Ecto neural progenitor cell (in vitro differentiated cells): ENCODE data around the gene ADA.
"Not testable (repeated sequence)": the region's sequence is repeated elsewhere in the genome, so short reads cannot be mapped to it uniquely, and the experiment has no call there.

ENCODE experiments used
- DNase-seq: peaks from one replicate; pipeline ENCODE4 v3.0.0-alpha.2; 2018; ENCODE audit warnings: low spot score

Gene ADA

DNA sequence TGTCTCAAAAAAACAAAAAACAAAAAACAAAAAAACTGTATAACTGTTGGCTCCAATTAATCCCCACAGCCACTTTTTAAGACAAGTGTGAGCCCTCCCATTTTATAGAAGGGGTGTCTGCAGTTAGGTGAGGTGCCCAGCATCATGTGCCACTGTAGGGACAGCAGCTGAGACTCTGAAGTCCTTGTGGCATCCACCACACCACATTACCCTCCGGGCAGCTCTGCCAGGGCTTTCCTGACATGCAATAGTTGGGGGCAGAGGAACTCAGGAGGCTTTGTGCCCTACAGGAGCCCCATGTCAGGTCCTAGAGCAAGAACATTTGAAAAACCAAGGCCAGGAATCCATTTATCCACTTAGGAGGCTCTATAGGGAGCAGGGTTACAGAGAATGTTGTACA is 51.8 kb downstream of the ADA start:
- DNase-seq: no peak

DNA sequence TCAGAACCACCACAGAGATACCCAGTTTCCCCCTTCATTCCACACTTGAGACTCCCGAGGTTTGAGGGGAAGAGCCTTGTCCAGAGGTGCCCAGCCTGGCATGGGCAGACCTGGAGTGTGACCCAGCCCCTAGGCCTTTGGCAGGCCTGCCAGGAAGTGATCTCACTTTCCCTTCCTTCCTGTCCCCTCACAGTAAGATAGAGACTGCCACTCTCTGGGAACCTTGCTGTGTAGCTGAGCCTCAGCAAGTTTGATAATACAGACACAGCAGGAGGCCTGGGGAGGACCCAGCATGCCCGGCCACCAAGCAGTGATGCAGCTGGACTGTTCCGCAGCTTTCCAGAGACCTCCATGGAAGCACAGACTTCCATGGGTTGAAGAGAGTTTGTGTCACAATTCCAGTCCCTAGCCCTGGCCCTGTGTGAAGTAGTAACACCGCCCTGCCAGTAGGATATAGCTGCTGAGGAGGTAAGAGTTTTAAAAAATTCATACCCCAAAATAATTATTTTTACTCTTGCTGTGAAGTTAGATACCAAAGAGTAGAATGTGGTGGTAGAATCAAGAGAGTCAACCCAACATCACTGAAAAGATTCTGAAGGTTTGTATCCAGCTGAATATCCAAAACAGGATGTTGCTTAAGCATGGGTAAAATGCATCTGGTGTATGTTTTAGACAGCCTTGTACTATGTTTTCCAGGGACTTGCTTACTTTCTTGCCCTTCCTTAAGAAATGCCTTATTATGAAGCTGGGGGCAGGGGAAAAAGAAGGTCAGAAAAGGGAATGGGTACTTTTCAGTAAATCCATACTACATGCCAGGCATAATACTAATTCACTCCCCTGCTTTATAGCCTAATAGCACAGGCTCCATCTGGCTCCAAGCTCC is 52.8 kb downstream of the ADA start:
- no peak for DNase-seq

- DNase-seq: no peak
Measured at GRCh38 chr20:44597930-44598329, 53.6 kb downstream of the ADA start.

- no peak for DNase-seq
Measured at GRCh38 chr20:44597516-44597915, 54.0 kb downstream of the ADA start.

DNA sequence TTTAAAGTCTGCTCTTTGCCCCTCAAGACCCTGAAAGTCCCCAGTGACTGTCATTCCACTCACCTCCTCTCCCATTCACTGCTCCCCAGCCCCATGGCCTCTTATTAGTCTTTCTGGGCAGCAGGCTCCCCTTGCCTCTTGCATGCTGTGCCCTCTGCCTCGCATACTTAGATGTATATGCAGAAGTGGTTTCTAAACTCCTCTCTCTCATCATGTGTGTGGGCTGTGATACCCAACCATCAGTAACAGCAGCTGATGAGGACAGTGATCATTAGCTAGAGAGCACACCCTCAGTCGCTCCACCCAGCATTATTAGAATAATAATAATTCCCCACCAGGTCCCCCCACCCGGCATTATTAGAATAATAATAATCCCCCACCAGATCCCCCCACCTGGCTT is 54.6 kb downstream of the ADA start:
- no peak for DNase-seq

GRCh38 chr20:44596010-44596409 is 55.5 kb downstream of the ADA start:
- no peak for DNase-seq

- no peak for DNase-seq
Measured at GRCh38 chr20:44594730-44595129, 56.8 kb downstream of the ADA start.

DNA sequence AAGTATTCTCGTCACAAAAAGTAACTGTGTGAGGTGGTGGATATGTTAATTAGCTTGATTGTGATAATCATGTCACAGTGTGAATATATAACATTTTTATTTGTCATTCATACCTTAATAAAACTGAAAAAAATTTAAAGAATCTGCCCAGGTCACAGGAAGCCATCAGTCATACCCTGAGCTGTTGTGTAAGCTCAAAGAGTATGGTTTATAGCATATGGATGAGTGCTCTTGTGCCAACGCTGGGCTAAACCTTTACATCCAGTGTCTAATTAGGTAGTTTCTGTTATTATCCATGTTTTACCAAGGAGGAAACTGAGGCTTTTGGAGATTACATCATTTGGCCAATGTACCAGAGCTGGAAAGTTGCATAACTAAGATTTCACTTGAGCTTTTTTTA is 57.7 kb downstream of the ADA start:
- DNase-seq: no peak

DNA sequence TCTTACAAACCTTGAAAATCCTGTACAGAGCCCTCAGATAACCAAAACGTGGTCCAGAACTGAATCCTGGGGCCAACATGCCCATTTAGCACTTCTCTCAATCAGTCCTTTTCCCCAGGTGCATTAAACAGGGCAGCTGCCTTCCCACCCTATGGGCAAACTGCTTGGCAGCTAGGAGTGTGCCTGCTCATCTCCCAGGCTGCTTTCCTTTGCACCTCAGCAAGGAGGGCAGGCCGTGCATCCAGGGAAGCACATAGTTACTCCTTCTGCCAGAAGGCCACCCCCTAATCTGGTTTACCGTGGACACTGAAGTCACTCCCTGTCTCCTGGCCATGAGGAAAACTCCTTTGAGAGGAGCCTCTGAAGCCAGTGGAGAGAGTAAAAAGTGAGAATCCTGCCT is 59.1 kb downstream of the ADA start:
- DNase-seq: no peak

- no peak for DNase-seq
Measured at GRCh38 chr20:44590980-44591778, 60.3 kb downstream of the ADA start.

- DNase-seq: no peak
Measured at GRCh38 chr20:44589537-44589936, 62.0 kb downstream of the ADA start.

GRCh38 chr20:44588321-44588720 is 63.2 kb downstream of the ADA start:
- not testable (repeated sequence) for DNase-seq

DNA sequence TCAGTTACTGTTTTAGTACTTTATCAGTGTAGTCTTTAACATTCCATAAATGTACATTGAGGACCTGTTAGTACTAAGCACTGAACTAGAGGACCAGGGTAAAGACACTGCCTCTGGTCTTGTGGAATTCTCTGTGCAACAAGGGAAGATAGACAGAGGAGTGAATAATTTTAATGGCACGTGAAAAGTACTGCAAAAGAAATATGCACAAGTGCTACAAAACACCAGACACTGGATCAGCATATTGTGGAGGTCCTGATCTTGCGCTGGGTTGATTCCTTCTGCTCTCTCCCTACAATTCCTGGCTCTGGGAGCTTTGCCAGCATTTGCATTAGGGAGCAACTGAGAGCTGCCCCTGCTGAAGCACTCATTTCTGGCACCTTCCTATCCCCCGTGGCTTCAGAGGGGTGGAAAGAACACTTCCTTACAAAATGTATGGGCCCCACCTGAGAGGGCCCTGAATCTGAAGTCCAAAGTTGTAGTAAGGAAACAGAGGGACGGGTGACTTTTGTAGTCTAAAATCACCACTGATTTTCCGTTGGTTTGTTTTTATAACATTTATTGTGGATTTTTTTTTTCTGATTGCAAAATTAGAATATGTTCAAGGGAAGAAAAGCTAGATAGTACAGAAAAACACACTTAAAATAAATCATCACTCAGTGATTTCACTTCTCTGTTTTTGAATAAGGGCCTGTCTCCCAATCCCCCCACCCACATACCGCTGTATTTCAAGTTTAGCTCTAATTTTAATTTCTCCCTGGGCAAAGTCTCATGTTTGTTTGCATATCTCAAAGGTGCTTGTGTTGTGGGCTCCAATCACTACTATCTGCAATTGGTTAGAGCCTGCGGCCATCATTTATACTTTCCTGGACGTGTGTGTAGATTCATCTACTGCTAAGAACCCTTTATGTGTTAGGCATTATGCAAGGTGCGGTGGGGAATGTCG is 64.2 kb downstream of the ADA start:
- DNase-seq: no peak

DNA sequence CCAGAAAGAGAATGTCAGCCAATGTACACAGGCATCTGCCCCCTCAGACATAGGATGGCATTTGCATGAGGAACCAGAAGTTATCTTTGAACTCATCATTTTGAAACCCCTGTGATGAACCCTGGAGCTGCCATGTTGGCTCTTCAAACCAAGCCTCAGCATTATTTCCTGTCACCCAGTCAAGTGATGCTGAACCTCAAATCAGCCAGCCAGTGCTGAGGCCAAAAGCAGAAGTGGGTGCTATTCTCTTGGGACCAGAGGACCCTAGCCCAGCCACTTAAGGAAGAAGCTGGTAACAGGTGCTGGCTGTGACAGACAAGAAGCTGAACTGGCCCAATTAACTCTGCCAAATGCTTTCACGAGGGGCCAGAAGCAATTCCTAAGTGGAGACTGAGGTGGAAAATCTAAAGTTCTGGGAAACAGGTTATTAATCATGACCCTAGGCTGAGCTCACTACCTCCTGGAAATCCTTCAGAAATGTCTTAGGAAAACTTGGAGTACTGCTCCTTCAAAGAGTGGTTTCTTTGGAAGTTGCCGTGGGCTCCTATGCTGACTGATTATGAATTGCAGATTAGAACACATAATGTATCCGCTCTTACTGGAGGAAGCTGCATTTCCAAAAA is 65.1 kb downstream of the ADA start:
- no peak for DNase-seq

GRCh38 chr20:44585057-44585963 is 66.2 kb downstream of the ADA start:
- DNase-seq: no peak

- DNase-seq: no peak
Measured at GRCh38 chr20:44584162-44584561, 67.3 kb downstream of the ADA start.

- no peak for DNase-seq
Measured at GRCh38 chr20:44583157-44583556, 68.3 kb downstream of the ADA start.

- no peak for DNase-seq
Measured at GRCh38 chr20:44582311-44583025, 69.0 kb downstream of the ADA start, which contains the start of gene PKIG. Gene PKIG (plus strand): TSS chr20:44582579. CDS start chr20:44614557, 31,978 bp downstream.

GRCh38 chr20:44581515-44581914 is 70.0 kb downstream of the ADA start:
- no peak for DNase-seq
